ENCODE measurements around the gene DUS3L.

GRCh38 chr19:5751709-5752108 lies 39.3 kb downstream of the DUS3L start:
- TF ChIP-seq CTCF (IDR thresholded peaks at IDR 0.05; ENCODE audit: insufficient read depth, low read length) (no peak), GABPA (IDR thresholded peaks at IDR 0.05; ENCODE audit: low read depth) (no peak), POLR2AphosphoS5 (IDR thresholded peaks at IDR 0.05; ENCODE audit: low read depth) (no peak)

All from HL-60 (cell line).